Hematopoietic multipotent progenitor cell treated with erythropoietin and hydrocortisone succinate and interleukin-3 and kit ligand, for 8 days (in vitro differentiated cells): ENCODE measurements around the gene NRCAM.
A peak's percentile ranks its signal among the peaks of the same experiment; 100 is the strongest.

ENCODE experiments used
- DNase-seq: peaks from one replicate; pipeline ENCODE4 v3.0.0-alpha.2; 2015

NRCAM gene

GRCh38 chr7:108145401-108145800 is 310.8 kb downstream of the NRCAM start:
- DNase-seq, result no peak

- no peak for DNase-seq
Measured at GRCh38 chr7:108144931-108145330, 311.3 kb downstream of the NRCAM start.

- no peak for DNase-seq
Measured at GRCh38 chr7:108143658-108144420, 312.4 kb downstream of the NRCAM start.

GRCh38 chr7:108142675-108143259 is 313.5 kb downstream of the NRCAM start:
- no peak for DNase-seq

GRCh38 chr7:108142180-108142579 is 314.1 kb downstream of the NRCAM start:
- DNase-seq, result no peak

- no peak for DNase-seq
Measured at GRCh38 chr7:108140671-108141070, 315.6 kb downstream of the NRCAM start.

GRCh38 chr7:108138911-108139310 is 317.3 kb downstream of the NRCAM start:
- no peak for DNase-seq

- no peak for DNase-seq
Measured at GRCh38 chr7:108137993-108138392, 318.2 kb downstream of the NRCAM start.

GRCh38 chr7:108137040-108137439 is 319.2 kb downstream of the NRCAM start:
- no peak for DNase-seq

GRCh38 chr7:108136191-108136688 is 320.0 kb downstream of the NRCAM start:
- no peak for DNase-seq

GRCh38 chr7:108135446-108136190 is 320.6 kb downstream of the NRCAM start:
- peak; percentile 4 for DNase-seq

GRCh38 chr7:108134486-108134885 is 321.8 kb downstream of the NRCAM start:
- DNase-seq, result no peak

- DNase-seq, result no peak
Measured at GRCh38 chr7:108132551-108133265, 323.5 kb downstream of the NRCAM start.

GRCh38 chr7:108130261-108130660 is 326.0 kb downstream of the NRCAM start, which contains the start of gene LAMB4:
TSS of gene LAMB4 (minus strand) at chr7:108130361. CDS start at chr7:108123164, 7,197 bp downstream.
- no peak for DNase-seq

GRCh38 chr7:108129018-108129965 is 326.9 kb downstream of the NRCAM start:
- no peak for DNase-seq

- DNase-seq, result no peak
Measured at GRCh38 chr7:108128514-108128913, 327.7 kb downstream of the NRCAM start.

- DNase-seq, result no peak
Measured at GRCh38 chr7:108127461-108127860, 328.8 kb downstream of the NRCAM start.

- DNase-seq, result no peak
Measured at GRCh38 chr7:108124820-108125219, 331.4 kb downstream of the NRCAM start.

- DNase-seq, result no peak
Measured at GRCh38 chr7:108122181-108122580, 334.1 kb downstream of the NRCAM start.

- DNase-seq, result no peak
Measured at GRCh38 chr7:108120933-108121332, 335.3 kb downstream of the NRCAM start.

GRCh38 chr7:108120196-108120595 is 336.0 kb downstream of the NRCAM start:
- no peak for DNase-seq

- no peak for DNase-seq
Measured at GRCh38 chr7:108118959-108119358, 337.3 kb downstream of the NRCAM start.
